DND-41 (cell line): Measurements from ENCODE around the gene MYRIP.

Experiments used
- ATAC-seq: fragments of 200-7000 bp; cut with Tn5 transposase; 3 replicates; pipeline ENCODE4 v1.9.1; 2021; ENCODE audit warnings: low read depth; ENCODE audit not compliant: insufficient read depth
- DNase-seq: peaks from one replicate; pipeline ENCODE4 v3.0.0-alpha.2; 2020
- H2AFZ ChIP-seq: 2 replicates; pipeline ENCODE4 v1.6.0; 2012; ENCODE audit warnings: low read depth, low read length
- H3K27ac ChIP-seq: 2 replicates; pipeline ENCODE4 v1.5.1; 2012; ENCODE audit warnings: low read length, inconsistent platforms
- H3K27me3 ChIP-seq: fragments of 200-600 bp; sonication (generic); 2 replicates; pipeline ENCODE4 v1.6.0; 2012; ENCODE audit warnings: low read length, mild to moderate bottlenecking, inconsistent platforms; ENCODE audit not compliant: insufficient read depth, poor library complexity
- H3K36me3 ChIP-seq: 2 replicates; pipeline ENCODE4 v1.5.1; 2012; ENCODE audit warnings: low read length, inconsistent platforms; ENCODE audit not compliant: insufficient read depth
- H3K4me1 ChIP-seq: 2 replicates; pipeline ENCODE4 v1.5.1; 2012; ENCODE audit warnings: mild to moderate bottlenecking, low read length; ENCODE audit not compliant: insufficient read depth
- H3K4me2 ChIP-seq: 2 replicates; pipeline ENCODE4 v1.6.0; 2012; ENCODE audit warnings: mild to moderate bottlenecking, moderate library complexity, low read length, inconsistent platforms; ENCODE audit not compliant: insufficient read depth
- H3K4me3 ChIP-seq, 2 experiments: fragments of 200-600 bp in 1 of 2; shearing (Covaris generic) in 1 of 2; 2 replicates each; pipeline ENCODE4 v1.5.1; 2012 to 2016; ENCODE audit warnings: inconsistent platforms in 2 of 2, low read length in 2 of 2, mild to moderate bottlenecking in 2 of 2, low read depth in 1 of 2, moderate library complexity in 1 of 2
- H3K79me2 ChIP-seq: 2 replicates; pipeline ENCODE4 v1.6.0; 2012; ENCODE audit warnings: low read length, inconsistent platforms; ENCODE audit not compliant: insufficient read depth
- H3K9ac ChIP-seq: 2 replicates; pipeline ENCODE4 v1.6.0; 2012; ENCODE audit warnings: low read depth, mild to moderate bottlenecking, inconsistent platforms, low read length, moderate library complexity
- H3K9me3 ChIP-seq: 2 replicates; pipeline ENCODE4 v1.5.1; 2012; ENCODE audit warnings: low read length, moderate library complexity, mild to moderate bottlenecking, inconsistent platforms; ENCODE audit not compliant: insufficient read depth, severe bottlenecking
- H4K20me1 ChIP-seq: 2 replicates; pipeline ENCODE4 v1.6.0; 2012; ENCODE audit warnings: low read length; ENCODE audit not compliant: insufficient read depth
- EZH2 ChIP-seq: IDR thresholded peaks from 3 replicates; pipeline ENCODE4 v1.6.1; 2012; ENCODE audit warnings: borderline replicate concordance, low read depth, mild to moderate bottlenecking, moderate library complexity, low read length, inconsistent platforms; ENCODE audit not compliant: severe bottlenecking
- TF ChIP-seq, protein P1 (sequence below): IDR thresholded peaks from 2 replicates; pipeline ENCODE4 v1.5.1; 2012; ENCODE audit warnings: borderline replicate concordance, low read length, moderate library complexity, mild to moderate bottlenecking; ENCODE audit not compliant: poor library complexity, severe bottlenecking; ENCODE audit errors: extremely low read depth

MYRIP gene

DNA sequence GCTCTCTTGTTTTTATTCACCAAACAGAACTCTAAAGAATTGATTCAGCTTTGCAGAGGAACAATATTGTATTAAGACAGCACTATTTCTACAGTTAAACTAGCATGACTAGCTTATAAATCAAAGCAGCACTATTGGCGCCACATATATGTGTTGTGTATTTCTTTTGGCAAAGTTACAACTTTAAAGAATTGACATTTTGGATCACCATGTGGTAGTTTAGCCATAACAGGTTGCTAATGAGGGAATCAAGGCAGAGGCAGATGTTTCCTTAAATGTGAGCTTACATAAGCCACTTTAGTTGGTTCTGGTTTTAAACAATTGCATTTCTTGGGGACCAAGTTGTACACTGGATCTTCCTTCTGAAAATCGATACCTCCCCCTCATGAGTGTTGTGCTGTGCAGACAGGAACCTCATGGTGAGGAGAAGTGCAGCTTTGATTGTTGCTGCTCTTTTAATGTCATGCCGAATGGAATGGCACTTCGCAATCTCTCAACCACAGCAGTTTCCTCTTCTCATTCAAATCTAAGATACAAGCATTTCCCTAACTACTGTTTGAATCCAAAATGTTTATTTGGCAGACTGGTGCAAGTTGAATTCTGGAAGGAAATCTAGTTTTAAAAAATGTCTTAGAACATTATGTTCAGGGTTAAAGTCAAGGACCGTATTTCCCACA, 151.2 kb downstream of the MYRIP start:
- DNase-seq, result no peak

DNA sequence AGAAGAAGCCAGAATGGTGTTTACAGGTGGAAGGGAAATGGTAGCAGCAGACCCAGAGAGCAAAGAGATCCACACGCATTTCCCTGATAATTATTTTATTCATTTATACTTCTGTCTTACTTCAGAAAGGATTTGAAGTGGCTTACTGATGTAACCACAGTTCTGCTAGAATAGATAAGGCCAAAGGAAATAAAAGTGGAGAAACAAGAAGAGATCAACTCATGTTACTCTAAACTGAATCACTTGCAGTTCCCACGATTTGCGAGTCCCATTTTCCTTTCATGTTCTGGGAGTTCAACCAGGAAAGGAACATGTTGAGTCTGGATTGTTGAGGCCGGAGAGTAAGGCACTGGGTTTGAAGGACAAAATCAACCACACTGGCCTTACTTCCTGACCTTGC, 151.8 kb downstream of the MYRIP start:
- Histone ChIP-seq H3K9ac (no peak overlapping the region), H3K36me3 (no peaks in the 10 kb centered on the region), H3K9me3 (no peaks in the 10 kb centered on the region), H3K79me2 (no peaks in the 10 kb centered on the region), H3K4me1 (no peaks in the 10 kb centered on the region), H3K4me3 (no peak overlapping the region), H4K20me1 (no peaks in the 10 kb centered on the region), H3K4me2 (no peak overlapping the region), H2AFZ (no peak overlapping the region), H3K27ac (no peak overlapping the region), H3K27me3 (peaks cover 6% of the 10 kb centered on the region)
- TF ChIP-seq, protein P1, sequence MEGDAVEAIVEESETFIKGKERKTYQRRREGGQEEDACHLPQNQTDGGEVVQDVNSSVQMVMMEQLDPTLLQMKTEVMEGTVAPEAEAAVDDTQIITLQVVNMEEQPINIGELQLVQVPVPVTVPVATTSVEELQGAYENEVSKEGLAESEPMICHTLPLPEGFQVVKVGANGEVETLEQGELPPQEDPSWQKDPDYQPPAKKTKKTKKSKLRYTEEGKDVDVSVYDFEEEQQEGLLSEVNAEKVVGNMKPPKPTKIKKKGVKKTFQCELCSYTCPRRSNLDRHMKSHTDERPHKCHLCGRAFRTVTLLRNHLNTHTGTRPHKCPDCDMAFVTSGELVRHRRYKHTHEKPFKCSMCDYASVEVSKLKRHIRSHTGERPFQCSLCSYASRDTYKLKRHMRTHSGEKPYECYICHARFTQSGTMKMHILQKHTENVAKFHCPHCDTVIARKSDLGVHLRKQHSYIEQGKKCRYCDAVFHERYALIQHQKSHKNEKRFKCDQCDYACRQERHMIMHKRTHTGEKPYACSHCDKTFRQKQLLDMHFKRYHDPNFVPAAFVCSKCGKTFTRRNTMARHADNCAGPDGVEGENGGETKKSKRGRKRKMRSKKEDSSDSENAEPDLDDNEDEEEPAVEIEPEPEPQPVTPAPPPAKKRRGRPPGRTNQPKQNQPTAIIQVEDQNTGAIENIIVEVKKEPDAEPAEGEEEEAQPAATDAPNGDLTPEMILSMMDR, result no peak
- no peak for TF ChIP-seq EZH2
- ATAC-seq (no peak), DNase-seq (no peak)

More for the DNA sequence above, 151.2 kb downstream of the MYRIP start:
- Histone ChIP-seq H2AFZ (no peak overlapping the region), H3K4me1 (no peaks in the 10 kb centered on the region), H3K27me3 (peaks cover 6% of the 10 kb centered on the region), H3K9ac (no peak overlapping the region), H3K27ac (no peak overlapping the region), H3K79me2 (no peaks in the 10 kb centered on the region), H3K4me3 (no peak overlapping the region), H4K20me1 (no peaks in the 10 kb centered on the region), H3K4me2 (no peak overlapping the region), H3K36me3 (no peaks in the 10 kb centered on the region), H3K9me3 (no peaks in the 10 kb centered on the region)
- TF ChIP-seq, protein P1, result no peak
- TF ChIP-seq EZH2, result no peak
- ATAC-seq, result no peak

DNA sequence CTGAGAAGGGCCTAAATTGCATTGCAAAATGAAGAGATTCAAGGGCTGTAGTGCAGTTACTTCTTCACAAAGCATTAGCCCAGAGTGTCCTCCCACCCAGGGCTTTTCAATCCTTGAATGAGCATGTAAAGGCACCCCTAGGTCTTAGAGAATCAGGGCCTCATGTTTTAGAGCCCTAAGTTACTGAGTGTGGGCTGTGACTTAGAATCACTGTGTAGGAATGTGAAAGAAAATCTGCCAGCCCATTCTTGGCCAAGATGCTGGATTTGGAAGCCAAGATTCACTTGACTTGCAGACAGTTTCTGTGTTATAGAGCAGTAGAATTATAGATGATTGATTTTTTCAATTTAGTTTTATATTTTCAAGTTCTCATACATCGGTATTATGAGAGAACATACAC, 153.2 kb downstream of the MYRIP start:
- Histone ChIP-seq H3K27me3 (peaks cover 6% of the 10 kb centered on the region), H3K27ac (no peak overlapping the region), H3K9me3 (no peaks in the 10 kb centered on the region), H2AFZ (no peak overlapping the region), H3K4me2 (no peak overlapping the region), H3K4me3 (no peak overlapping the region), H3K79me2 (no peaks in the 10 kb centered on the region), H3K9ac (no peak overlapping the region), H4K20me1 (no peaks in the 10 kb centered on the region), H3K36me3 (no peaks in the 10 kb centered on the region), H3K4me1 (no peaks in the 10 kb centered on the region)
- ATAC-seq (no peak), DNase-seq (no peak)
- no peak for TF ChIP-seq EZH2
- TF ChIP-seq, protein P1, result no peak
